Measurements from ENCODE around the gene LCK.
A peak's percentile ranks its signal among the peaks of the same experiment; 100 is the strongest.
"Not testable (repeated sequence)": the region's sequence is repeated elsewhere in the genome, so short reads cannot be mapped to it uniquely, and the experiment has no call there.

The LCK gene

DNA sequence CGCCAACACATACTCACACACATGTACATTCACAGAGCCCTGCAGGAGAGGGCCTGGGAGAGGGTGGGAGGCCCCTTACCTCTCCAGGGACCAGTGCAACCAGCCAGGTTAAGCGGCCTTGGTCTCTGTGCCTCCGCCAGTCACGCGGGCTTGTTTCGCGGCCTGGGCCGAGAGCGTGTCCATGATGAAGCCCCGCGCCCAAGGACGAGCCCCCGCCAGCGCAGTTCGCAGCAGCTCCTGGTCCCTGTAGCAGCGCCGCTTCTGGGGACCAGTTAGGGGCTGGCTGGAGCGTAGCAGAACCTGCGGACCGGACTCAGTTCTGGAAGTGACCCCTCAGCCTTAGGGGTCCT lies 11.3 kb upstream of the LCK start:
- DNase-seq (ENCODE audit: low read depth in 4 of 4, low spot score in 1 of 4), result no peak

GRCh38 chr1:32240140-32240951 lies 10.7 kb upstream of the LCK start:
- DNase-seq (ENCODE audit: low read depth in 4 of 4, low spot score in 1 of 4), result peak in 1 of 4 experiments; percentile 36

DNA sequence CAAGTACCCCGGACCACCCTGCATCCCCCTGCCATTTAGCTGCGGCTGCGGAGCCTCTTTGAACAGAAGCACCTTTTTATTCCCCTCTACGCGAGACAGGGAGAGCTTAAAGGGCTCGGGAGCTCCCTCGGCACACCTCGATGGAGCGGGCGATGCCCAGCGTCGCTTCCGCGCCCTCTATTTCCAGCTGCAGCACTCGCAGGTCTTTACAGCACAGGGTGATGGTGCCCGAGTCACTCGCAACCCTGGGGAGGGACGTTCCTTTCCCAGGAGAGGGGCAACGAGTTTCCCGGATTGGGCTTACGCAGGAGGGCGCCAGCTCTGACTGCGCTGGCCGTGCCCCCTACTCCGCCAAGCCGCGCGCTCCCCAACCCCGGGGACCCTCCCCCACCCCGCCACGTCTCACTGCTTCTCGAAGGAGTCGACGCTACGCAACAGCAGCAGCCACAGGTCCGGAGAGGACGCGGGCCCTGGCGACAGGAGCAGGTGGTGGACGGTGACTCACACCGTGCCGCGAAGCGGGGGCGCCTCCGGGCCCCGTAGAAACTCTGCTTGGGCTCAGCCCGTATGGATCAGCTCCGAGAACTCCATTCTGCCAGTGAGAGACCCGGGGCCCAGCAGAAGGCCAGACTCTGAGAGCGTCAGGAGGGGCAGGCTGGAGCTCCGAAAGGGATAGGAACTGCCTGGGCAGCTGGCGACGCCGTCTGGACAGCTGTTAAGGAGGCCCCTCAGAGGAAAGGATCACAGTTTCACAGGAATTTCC lies 9.9 kb upstream of the LCK start:
- no peak for DNase-seq (ENCODE audit: low read depth in 4 of 4, low spot score in 1 of 4)

GRCh38 chr1:32242341-32242851 lies 8.7 kb upstream of the LCK start:
- no peak for DNase-seq (ENCODE audit: low read depth in 4 of 4, low spot score in 1 of 4)

GRCh38 chr1:32246888-32247273 lies 4.2 kb upstream of the LCK start, which contains the start of gene FAM167B:
TSS of gene FAM167B (plus strand) at chr1:32247222. CDS start at chr1:32247422, 200 bp downstream.
- no peak for DNase-seq (ENCODE audit: low read depth in 4 of 4, low spot score in 1 of 4)

GRCh38 chr1:32247452-32247851 lies 3.6 kb upstream of the LCK start:
- no peak for DNase-seq (ENCODE audit: low read depth in 4 of 4, low spot score in 1 of 4)

GRCh38 chr1:32247983-32248889 lies 2.8 kb upstream of the LCK start:
- DNase-seq (ENCODE audit: low read depth in 4 of 4, low spot score in 1 of 4), result peak; percentile 59 to 78 (median 64)

DNA sequence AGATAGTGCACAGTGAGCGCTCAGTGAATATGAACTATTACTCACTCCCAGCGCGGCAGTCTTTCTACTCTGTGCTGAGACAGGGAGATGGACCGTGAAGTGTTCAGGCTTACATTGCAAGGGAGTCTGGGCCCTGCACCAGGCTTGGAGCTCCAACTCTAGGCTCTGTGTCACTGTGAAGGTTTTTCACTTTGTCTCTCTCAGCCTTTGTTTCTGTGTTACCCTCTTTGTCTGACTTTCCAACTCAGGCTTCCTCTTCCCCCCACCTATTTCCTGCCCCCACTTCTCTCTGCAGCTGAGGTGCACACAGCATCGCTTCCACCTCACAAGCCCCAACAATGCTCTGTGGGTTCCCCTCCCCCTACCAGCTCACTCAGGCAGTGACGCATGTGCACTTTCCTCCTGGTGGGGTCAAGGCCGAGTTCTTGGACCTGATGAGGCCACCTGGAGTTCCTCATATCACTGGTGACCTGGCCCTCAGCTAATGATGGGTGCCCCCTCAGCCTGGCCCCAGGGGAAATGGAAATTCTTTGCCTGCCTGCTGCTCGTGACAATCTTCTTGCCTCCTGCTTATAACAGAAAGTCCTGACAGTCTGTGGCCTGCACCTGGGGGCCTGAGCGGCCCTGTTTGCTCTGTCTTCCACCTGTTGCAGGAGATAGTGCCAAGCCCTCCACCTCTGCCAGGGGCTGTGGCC lies 1.1 kb upstream of the LCK start:
- DNase-seq (ENCODE audit: low read depth in 4 of 4, low spot score in 1 of 4), result peak in 2 of 4 experiments; percentile 64 to 75

DNA sequence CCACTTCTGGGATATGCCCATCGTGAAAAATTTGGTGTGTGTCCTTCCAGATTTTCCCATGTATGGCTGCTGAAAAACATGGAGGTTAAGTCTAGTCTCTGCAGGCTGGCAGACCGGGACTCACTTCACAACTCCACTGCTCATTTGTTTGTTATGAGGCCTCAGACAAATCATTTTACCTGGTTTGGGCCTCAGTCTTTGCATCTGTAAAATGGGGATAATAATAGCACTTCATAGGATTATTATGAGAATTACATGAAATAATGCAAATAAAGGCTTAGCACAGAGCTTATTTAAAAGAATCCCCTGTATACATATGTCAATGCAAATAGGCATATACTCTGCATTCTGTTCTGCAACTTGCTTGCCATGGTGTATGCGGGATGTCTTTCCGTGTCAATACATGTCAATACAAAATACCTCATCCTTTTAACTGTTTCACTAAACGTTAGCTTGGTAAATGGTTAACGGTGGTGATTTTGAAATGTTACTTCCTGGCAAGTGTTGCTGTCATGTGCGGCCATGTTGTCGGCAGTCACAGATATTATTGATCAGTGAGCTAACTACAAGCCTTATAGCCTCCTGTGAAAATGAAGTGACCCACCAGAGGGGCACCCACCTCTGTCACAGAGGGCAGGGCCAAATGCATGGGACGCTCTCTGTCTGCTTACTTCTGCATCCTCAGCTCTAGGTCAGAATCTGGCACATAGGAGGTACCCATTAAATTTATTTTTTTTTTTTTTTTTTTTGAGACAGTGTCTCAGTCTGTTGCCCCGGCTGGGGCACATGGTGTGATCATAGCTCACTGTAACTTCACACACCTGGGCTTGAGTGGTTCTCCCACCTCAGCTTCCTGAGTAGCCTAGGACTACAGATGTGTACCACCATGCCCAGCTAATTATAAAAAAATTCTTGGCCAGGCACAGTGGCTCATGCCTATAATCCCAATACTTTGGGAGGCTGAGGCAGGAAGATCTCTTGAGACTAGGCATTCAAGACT lies 4.3 kb downstream of the LCK start:
- DNase-seq (ENCODE audit: low read depth in 4 of 4, low spot score in 1 of 4), result no peak

DNA sequence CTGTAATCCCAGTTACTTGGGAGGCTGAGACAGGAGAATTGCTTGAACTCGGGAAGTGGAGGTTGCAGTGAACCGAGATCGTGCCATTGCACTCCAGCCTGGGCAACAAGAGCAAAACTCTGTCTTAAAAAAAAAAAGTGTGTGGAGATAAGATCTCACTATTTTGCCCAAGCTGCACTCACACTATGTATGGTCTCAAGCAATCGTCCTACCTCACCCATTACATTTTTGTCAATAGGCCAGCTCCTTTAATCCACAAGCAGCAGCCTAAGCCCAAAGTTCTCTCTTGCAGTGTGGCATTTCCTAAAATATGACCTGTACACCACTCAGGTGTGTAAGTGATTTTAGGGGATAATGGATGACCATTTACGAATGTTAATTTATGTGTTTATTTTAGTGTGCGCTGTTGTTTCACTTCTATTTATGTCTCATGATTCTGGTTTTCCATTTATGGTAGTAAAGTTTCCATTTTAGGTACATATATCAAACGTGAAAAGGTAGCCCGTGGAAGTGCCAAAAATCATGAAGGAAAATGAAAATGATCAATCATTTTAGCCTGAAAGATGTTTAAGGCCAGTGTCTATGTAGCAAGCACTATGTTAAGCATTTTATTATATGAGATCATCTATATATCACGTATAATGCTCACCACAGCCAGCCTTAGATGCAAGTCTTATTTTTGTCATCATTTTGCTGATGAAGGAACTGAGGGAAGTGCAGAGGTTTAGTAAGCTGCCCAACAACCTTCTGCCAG lies 5.6 kb downstream of the LCK start:
- no peak for DNase-seq (ENCODE audit: low read depth in 4 of 4, low spot score in 1 of 4)

- DNase-seq (ENCODE audit: low read depth in 4 of 4, low spot score in 1 of 4), result no peak
Measured at GRCh38 chr1:32257227-32257508, 6.1 kb downstream of the LCK start.

- DNase-seq (ENCODE audit: low read depth in 4 of 4, low spot score in 1 of 4), result not testable (repeated sequence)
Measured at GRCh38 chr1:32263236-32263593, 12.2 kb downstream of the LCK start.

- DNase-seq (ENCODE audit: low read depth in 4 of 4, low spot score in 1 of 4), result no peak
Measured at GRCh38 chr1:32263744-32264143, 12.7 kb downstream of the LCK start.

DNA sequence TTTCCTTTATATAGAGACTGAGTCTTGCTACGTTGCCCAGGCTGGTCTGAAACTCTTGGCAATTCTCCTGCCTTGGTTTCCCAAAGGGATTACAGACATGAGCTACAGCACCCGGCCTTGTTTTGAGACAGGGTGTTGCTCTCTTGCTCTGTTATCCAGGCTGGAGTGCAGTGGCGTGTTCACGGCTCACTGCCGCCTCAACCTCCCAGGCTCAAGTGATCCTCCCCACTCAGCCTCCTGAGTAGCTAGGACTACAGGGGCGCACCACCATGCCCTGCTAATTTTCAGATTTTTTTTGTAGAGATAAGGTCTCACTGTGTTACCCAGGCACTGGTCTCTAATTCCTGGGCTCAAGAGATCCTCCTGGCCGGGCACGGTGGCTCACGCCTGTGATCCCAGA lies 14.8 kb downstream of the LCK start:
- no peak for DNase-seq (ENCODE audit: low read depth in 4 of 4, low spot score in 1 of 4)

DNA sequence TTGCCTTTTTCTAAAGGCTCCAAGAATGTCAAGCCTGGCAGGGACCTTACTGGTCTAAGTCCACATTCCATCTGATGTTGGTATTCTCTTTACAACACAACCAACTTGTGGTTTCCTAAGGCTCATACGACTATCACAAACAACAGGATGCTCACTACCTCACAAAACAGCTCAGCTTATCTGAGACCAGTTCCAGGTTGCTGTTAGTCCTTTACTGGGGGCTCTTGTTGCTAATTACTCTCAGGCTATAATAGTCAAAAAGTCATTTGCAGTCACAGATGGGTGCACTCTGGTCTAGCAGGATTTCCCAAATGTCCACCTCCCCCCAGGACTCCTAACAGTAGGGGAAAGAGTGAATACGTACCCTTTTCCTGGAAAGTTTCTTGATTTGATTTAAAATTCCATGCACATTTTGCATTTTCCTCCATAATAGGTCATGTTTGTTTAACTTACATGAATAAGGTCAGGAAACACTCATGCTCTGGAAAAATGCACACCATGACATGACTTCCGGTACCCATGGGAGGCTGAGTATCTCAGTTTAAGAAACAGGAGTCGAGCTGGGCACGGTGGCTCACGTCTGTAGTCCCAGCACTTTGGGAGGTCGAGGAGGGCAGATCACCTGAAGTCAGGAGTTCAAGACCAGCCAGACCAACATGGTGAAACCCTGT lies 16.0 kb downstream of the LCK start:
- no peak for DNase-seq (ENCODE audit: low read depth in 4 of 4, low spot score in 1 of 4)

DNA sequence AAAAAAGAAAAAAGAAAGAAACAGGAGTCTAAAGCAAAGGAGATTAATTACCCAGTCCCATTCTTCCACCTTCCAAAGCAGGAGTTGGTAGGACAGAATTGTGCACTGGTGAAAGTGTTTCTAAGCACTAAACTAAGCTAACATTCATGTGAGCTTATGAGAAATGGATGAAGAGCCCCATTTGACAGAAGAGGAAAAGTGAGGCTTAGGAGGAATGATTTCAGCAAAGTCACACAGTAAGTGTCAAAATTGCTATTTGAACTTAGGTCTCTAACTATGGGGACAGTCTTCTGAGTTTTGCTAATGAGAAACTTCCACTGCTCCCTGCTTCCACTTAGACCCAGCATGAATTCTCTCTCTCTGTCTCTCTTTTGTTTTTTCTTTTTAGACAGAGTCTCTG lies 18.7 kb downstream of the LCK start:
- DNase-seq (ENCODE audit: low read depth in 4 of 4, low spot score in 1 of 4), result no peak

GRCh38 chr1:32272557-32273390 lies 21.7 kb downstream of the LCK start:
- DNase-seq (ENCODE audit: low read depth in 4 of 4, low spot score in 1 of 4), result no peak
